Stimulated activated CD8-positive, alpha-beta memory T cell treated with anti-CD3 and anti-CD28 coated beads, Interleukin-15, amount 100 ng/mL, for 1 hour (primary cell): ENCODE measurements around the gene ZNF512.
A peak's percentile ranks its signal among the peaks of the same experiment; 100 is the strongest.
"Not testable (repeated sequence)": the region's sequence is repeated elsewhere in the genome, so short reads cannot be mapped to it uniquely, and the experiment has no call there.

Experiments
- DNase-seq: peaks from one replicate; pipeline ENCODE4 v3.0.0-alpha.2; 2020; ENCODE audit warnings: low read depth

ZNF512 gene

DNA sequence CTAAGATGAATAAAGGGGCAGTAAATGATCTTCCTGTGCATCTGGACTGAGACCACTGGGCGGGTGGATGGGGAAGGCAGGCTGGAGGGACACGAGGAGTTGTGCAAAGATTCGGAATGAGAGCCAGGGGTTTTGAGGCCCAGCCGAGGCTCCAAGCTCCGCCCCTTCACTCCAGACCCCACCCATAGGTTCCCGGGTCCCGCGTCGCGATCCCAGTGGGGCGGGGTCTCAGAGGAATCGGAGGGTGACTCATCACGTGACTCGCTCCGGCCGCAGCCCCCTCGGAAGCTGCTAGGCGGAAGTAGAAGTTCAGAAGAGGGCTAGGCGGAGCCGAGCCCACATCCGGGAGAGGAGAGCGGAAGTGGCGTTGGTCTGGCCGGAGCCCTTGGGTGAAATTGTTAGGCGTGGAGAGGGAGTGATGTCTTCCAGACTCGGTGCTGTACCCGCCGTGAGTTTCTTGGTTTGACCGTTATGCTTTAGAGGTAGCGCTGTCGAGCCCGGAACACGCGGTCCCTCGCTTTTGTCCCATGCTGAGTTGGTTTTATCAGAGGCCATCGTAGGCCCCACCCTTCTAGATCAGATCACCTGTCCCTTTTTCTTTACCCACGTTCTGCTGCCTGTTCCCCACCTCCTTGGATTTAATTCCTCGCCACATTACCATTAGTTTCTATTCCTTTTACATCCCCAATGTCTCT is at the start of gene ZNF512:
Gene ZNF512 (plus strand): TSS at position 348 of the 695 bp plus-strand sequence. CDS start 71 bp downstream, at position 419.
- peak; percentile 45 for DNase-seq

DNA sequence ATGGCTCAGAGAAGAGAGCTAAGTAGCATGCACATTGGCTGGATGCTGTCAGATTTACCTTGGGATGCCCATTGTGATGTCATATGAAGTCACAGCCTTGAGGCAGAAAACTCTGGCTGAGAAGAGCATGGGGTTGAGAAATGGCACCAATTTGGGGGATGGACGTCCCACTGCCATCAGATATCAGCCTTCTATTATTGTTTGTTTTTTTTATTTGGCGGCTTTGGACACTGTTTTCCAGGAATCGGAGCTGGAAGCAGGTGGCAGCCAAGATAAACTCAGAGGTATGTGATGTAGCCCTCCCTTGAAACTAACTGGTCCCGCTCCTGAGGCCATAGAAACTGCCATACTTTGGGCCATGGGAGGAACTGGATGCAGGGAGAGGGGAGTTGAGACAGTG is 45.6 kb upstream of the ZNF512 start:
- DNase-seq: no peak

- not testable (repeated sequence) for DNase-seq
These were observed 43.9 kb upstream of the ZNF512 start for GRCh38 chr2:27538839-27539450.

GRCh38 chr2:27539649-27540048 is 43.2 kb upstream of the ZNF512 start:
- not testable (repeated sequence) for DNase-seq

- DNase-seq: no peak
These were observed 38.6 kb upstream of the ZNF512 start for GRCh38 chr2:27544143-27544821.

- DNase-seq: no peak
These were observed 37.3 kb upstream of the ZNF512 start for GRCh38 chr2:27545348-27546141.

- DNase-seq: no peak
These were observed 33.5 kb upstream of the ZNF512 start for GRCh38 chr2:27549303-27549702.

DNA sequence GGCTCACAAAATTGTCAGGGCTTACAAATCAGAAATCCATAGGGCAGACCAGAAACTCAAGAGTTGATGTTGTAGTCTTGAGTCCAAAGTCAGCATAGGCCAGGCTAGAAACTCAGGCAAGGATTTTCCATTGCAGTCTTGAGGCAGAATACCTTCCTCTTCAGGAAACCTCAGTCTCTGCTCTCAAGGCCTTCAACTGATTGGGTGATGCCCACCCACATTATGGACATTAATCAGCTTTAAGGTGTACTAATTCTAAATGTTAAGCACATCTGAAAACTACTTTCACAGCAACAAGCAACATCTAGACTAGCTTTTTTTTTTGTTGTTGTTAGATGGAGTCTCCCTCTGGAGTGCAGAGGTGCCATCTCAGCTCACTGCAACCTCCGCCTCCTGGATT is 31.3 kb upstream of the ZNF512 start:
- DNase-seq: no peak

- no peak for DNase-seq
These were observed 29.9 kb upstream of the ZNF512 start for GRCh38 chr2:27552941-27553340.

GRCh38 chr2:27554451-27554850 is 28.4 kb upstream of the ZNF512 start:
- DNase-seq: not testable (repeated sequence)

DNA sequence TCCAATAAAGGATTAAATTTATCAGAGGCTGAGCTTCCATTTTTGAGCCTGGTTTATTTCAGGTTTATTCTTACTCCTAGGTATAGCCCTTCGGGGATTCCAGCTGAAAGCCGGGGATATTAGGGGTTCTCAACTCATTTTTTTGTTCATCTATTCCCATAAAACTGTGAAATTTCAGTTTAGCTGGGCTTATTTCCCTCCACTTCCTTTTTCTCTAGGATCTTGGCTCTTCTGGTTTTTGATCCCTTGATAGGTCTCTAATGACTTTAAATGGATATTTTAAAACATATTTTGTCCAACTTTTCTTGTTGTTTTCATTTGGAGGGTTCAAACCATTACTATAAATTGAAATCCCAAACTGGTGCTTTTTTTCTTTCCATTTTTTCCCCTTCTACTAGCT is 23.6 kb upstream of the ZNF512 start:
- DNase-seq: no peak

- no peak for DNase-seq
These were observed 21.8 kb upstream of the ZNF512 start for GRCh38 chr2:27561060-27561459.

- no peak for DNase-seq
These were observed 16.2 kb upstream of the ZNF512 start for GRCh38 chr2:27566628-27567027.

DNA sequence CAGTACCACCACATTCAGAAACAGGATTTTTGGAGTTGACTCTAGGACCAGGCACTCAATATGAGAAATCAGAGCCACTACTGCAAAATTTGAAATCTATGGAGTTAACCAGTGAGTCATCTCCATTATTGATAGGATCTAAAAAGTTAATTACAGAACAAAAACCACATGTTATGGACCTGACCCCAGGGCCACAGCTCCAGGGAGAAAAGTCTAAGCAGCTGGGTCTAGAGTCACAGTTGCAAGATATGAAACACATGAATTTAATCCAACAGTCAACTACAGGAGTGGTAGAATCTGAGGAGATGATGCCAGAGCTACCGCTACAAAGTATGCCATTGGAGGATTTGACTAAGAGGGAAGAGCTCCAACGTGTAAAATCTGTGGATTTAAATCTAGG is 13.4 kb upstream of the ZNF512 start:
- no peak for DNase-seq

GRCh38 chr2:27571197-27571596 is 11.6 kb upstream of the ZNF512 start:
- DNase-seq: no peak

- DNase-seq: no peak
These were observed 11.2 kb upstream of the ZNF512 start for GRCh38 chr2:27571681-27572080.

GRCh38 chr2:27572439-27572838 is 10.4 kb upstream of the ZNF512 start:
- no peak for DNase-seq

DNA sequence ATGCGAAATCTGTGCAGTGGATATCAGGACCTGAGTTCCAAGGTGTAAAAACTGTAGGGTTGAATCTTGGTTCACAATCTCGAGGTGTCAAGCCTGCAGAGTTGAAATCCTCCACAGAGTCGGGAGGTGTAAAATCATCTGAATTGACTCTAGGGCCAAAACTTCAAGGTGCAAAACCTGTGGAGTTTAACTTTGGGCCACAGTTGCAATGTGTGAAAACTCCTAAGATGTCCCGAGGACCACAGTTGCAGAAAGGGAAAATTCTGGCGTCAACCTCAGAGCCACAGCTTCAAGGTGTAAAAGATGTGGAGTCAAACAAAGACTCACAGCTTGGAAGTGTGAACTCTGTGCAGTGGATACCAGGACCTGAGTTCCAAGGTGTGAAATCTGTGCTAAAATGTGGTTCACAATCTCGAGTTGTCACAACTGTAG is 9.8 kb upstream of the ZNF512 start:
- DNase-seq: no peak

DNA sequence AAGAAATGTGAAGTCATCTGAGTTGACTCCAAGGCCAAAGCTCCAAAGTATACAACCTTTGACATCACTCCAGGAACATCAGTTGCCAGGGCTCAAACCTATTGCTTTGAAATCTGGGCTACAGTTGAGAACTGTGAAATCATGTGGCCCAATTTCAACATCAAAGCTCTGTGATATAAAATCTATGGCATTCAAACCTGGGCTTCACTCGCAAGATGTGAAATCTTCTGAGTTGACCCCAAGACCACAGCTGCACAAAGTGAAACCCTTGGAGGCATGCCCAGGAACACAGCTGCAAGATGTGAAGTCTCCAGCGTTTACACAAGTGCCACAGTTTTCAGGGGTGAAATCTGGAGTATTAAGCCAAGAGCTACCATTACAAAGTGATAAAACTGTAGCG is 9.4 kb upstream of the ZNF512 start:
- no peak for DNase-seq

GRCh38 chr2:27581417-27582128 is 1.3 kb upstream of the ZNF512 start:
- no peak for DNase-seq

GRCh38 chr2:27582129-27582694 is 630 bp upstream of the ZNF512 start:
- no peak for DNase-seq
